K562 (cell line): Measurements from ENCODE around the gene ACTL10. TPM values are rescaled to one million over a fixed set of nuclear protein-coding genes. Genes with fewer than 3 reads are reported as not detected.

Source experiments
- CAMTA2 ChIP-seq: fragments of 250-450 bp; sonication (Bioruptor Pico); conservative IDR thresholded peaks from 2 replicates; pipeline ENCODE4 v1.5.1; 2022
- CTBP1 ChIP-seq: fragments of 450-650 bp; IDR thresholded peaks from 2 replicates; pipeline ENCODE4 v1.6.1; 2016; ENCODE audit warnings: borderline replicate concordance
- FOXA1 ChIP-seq: fragments of 450-650 bp; IDR thresholded peaks from 2 replicates; pipeline ENCODE4 v1.6.1; 2016; ENCODE audit warnings: mild to moderate bottlenecking, borderline replicate concordance
- FOXJ2 ChIP-seq: fragments of 200-800 bp; sonication (Bioruptor generic); IDR thresholded peaks from 2 replicates; pipeline ENCODE4 v1.6.1; 2016; ENCODE audit warnings: missing genetic modification characterization, missing compliant biosample characterization
- IRF9 ChIP-seq: fragments of 450-650 bp; IDR thresholded peaks from 2 replicates; pipeline ENCODE4 v1.6.1; 2016; ENCODE audit warnings: missing biosample characterization, missing genetic modification characterization
- MIER1 ChIP-seq: fragments of 450-650 bp; IDR thresholded peaks from 2 replicates; pipeline ENCODE4 v1.6.1; 2016; ENCODE audit warnings: antibody characterized with exemption, mild to moderate bottlenecking, low read depth
- NR1H2 ChIP-seq: sonication (generic); formaldehyde crosslinking; IDR thresholded peaks from 2 replicates; pipeline ENCODE4 v1.4.0; 2020; ENCODE audit warnings: mild to moderate bottlenecking, missing genetic modification reagents
- POLR2G ChIP-seq: fragments of 200-400 bp; formaldehyde crosslinking; IDR thresholded peaks from 2 replicates; pipeline ENCODE4 v1.6.1; 2017; ENCODE audit warnings: low read depth, mild to moderate bottlenecking, antibody characterized with exemption, low read length, moderate library complexity
- RBM15 ChIP-seq: fragments of 200-400 bp; formaldehyde crosslinking; IDR thresholded peaks from 2 replicates; pipeline ENCODE4 v1.6.1; 2018; ENCODE audit warnings: mild to moderate bottlenecking, low read length, moderate library complexity; ENCODE audit not compliant: insufficient read depth
- RERE ChIP-seq: sonication (generic); formaldehyde crosslinking; IDR thresholded peaks from 2 replicates; pipeline ENCODE4 v1.8.0; 2023; ENCODE audit warnings: missing genetic modification reagents, mild to moderate bottlenecking, borderline replicate concordance
- SMAD3 ChIP-seq: fragments of 450-650 bp; formaldehyde crosslinking; conservative IDR thresholded peaks from 2 replicates; pipeline ENCODE4 v1.4.0; 2020; ENCODE audit warnings: mild to moderate bottlenecking
- STAT6 ChIP-seq: sonication (generic); formaldehyde crosslinking; IDR thresholded peaks from 2 replicates; pipeline ENCODE4 v1.8.1; 2023; ENCODE audit warnings: mild to moderate bottlenecking, missing genetic modification reagents
- TARDBP ChIP-seq: fragments of 450-650 bp; IDR thresholded peaks from 2 replicates; pipeline ENCODE4 v1.6.1; 2016
- ZC3H11A ChIP-seq: IDR thresholded peaks from 2 replicates; pipeline ENCODE4 v1.6.1; 2012; ENCODE audit warnings: low read depth, low read length, improper control_type of control experiment
- ZNF174 ChIP-seq: fragments of 250-450 bp; sonication (Bioruptor Pico); IDR thresholded peaks from 2 replicates; pipeline ENCODE4 v1.4.0; 2020; ENCODE audit warnings: mild to moderate bottlenecking
- ZNF830 ChIP-seq: fragments of 250-450 bp; sonication (Bioruptor Pico); IDR thresholded peaks from 2 replicates; pipeline ENCODE4 v1.5.0; 2021; ENCODE audit warnings: mild to moderate bottlenecking
- polyA plus RNA-seq, 8 experiments: library from polyadenylated mRNA; depleted of rRNA in 4 of 8; stranded (reverse) in 5 of 8; unstranded in 3 of 8; fragments of >200 nt; fragmentation: Nextera tagmentation in 2 of 8; fragmentation: Illumina TruSeq in 1 of 8; extraction: Ambion mirVana in 2 of 8; extraction: Trizol in 1 of 8; gene quantifications; 2 replicates each; pipeline versions ENCODE4 v1.2.1 to v1.2.3, GENCODE V29; 2011 to 2014; ENCODE audit warnings: inconsistent platforms in 1 of 8, missing spikeins in 1 of 8
- total RNA-seq, 7 experiments: library from RNA; depleted of rRNA in 6 of 7; stranded (reverse); fragments of >200 nt in 6 of 7; fragmentation: Illumina TruSeq in 2 of 7; extraction: Trizol in 2 of 7; gene quantifications; 2 replicates each; pipeline versions ENCODE4 v1.2.1 to v1.2.3, GENCODE V29; 2011 to 2021; ENCODE audit warnings: low replicate concordance in 1 of 7
- TF ChIP-seq, protein P1 (sequence below): sonication (generic); formaldehyde crosslinking; IDR thresholded peaks from 2 replicates; pipeline ENCODE4 v1.4.0; 2020; ENCODE audit warnings: mild to moderate bottlenecking, missing genetic modification reagents

Gene ACTL10
- total and polyA plus RNA-seq, 9 of the 15 experiments (the other 6 are each of a cell fraction or from before 2014, with no cell fraction given): 0.07 to 0.14 TPM; not detected in 7

DNA sequence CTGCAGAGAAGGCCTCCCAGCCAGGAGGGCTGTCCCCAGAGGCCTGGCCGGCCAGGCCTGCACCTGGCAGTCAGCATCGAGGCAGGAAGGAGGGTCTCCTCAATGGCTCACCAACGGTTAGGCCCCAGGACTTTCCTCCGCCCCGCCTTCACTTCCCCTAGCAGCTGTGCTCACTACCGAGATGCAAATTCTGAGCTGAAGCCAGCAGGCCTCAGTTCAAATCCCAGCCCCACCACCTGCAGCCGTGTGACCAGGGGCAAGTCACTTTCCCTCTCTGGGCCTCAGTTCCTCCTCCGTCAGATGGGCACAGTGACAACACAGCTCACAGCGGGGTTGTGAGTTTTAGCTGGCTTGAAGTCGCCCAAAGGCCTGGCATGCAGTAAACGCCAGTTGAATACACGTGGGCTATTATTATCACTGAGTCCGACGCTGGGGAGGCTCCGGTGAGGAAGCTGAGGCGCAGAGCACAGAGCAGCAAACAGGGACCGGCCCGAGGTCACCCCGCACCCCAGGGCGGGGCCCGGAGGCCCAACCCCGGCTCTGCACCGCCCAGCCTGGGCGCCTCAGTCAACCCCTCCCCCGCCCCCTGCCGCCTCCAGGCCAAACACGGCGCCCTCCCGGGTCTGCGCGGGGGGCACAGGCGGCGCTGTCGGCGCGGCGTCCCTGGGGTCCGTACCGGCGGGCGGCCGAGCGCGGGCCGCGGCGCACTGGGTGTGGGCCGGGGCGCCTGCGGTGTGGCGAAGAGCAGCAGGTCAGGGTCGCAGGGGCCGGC lies 18.8 kb downstream of the ACTL10 start (continued):
- TF ChIP-seq RERE (no peak), IRF9 (tag) (no peak), STAT6 (CRISPR knock-in tag) (no peak), TARDBP (no peak), CAMTA2 (CRISPR knock-in tag) (no peak), SMAD3 (CRISPR knock-in tag) (no peak), MIER1 (no peak), NR1H2 (CRISPR knock-in tag) (no peak), RBM15 (no peak), FOXJ2 (tag) (no peak), ZC3H11A (no peak), ZNF174 (no peak), FOXA1 (no peak), CTBP1 (0 out of 2 replicates have a peak, but pooled peaks have one; percentile 15), ZNF830 (no peak), POLR2G (no peak; the same call in 1 of the 2 replicates)
- TF ChIP-seq, protein P1, sequence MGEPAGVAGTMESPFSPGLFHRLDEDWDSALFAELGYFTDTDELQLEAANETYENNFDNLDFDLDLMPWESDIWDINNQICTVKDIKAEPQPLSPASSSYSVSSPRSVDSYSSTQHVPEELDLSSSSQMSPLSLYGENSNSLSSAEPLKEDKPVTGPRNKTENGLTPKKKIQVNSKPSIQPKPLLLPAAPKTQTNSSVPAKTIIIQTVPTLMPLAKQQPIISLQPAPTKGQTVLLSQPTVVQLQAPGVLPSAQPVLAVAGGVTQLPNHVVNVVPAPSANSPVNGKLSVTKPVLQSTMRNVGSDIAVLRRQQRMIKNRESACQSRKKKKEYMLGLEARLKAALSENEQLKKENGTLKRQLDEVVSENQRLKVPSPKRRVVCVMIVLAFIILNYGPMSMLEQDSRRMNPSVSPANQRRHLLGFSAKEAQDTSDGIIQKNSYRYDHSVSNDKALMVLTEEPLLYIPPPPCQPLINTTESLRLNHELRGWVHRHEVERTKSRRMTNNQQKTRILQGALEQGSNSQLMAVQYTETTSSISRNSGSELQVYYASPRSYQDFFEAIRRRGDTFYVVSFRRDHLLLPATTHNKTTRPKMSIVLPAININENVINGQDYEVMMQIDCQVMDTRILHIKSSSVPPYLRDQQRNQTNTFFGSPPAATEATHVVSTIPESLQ (CRISPR knock-in tag): no peak
